ENCODE measurements around the gene KREMEN1. TPM values are rescaled to one million over a fixed set of nuclear protein-coding genes. Genes with fewer than 3 reads are reported as not detected.

The KREMEN1 gene
- total and polyA plus RNA-seq, 12 donors, result 4.3 to 58.7 (median 27.8) TPM

- intact Hi-C loops (cut with DNase I), result no loop called here
- no peak overlapping the region for H3K4me3 ChIP-seq
- DNase-seq, result no peak
- no peak overlapping the region for H3K27ac ChIP-seq
- TF ChIP-seq POLR2A (IDR thresholded peaks at IDR 0.05), result no peak
- TF ChIP-seq, protein P1, sequence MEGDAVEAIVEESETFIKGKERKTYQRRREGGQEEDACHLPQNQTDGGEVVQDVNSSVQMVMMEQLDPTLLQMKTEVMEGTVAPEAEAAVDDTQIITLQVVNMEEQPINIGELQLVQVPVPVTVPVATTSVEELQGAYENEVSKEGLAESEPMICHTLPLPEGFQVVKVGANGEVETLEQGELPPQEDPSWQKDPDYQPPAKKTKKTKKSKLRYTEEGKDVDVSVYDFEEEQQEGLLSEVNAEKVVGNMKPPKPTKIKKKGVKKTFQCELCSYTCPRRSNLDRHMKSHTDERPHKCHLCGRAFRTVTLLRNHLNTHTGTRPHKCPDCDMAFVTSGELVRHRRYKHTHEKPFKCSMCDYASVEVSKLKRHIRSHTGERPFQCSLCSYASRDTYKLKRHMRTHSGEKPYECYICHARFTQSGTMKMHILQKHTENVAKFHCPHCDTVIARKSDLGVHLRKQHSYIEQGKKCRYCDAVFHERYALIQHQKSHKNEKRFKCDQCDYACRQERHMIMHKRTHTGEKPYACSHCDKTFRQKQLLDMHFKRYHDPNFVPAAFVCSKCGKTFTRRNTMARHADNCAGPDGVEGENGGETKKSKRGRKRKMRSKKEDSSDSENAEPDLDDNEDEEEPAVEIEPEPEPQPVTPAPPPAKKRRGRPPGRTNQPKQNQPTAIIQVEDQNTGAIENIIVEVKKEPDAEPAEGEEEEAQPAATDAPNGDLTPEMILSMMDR (IDR thresholded peaks at IDR 0.05), result no peak
- peaks cover 12 to 20% of the 10 kb centered on the region in 2 donors for H3K4me1 ChIP-seq (replicated peaks in 1 of 2)
- H3K27me3 ChIP-seq, result no peaks in the 10 kb centered on the region
- H3K9me3 ChIP-seq (replicated peaks in 1 of 3), result no peaks in the 10 kb centered on the region
- WGBS, 4 donors, result 82 to 89% (median 86%) methylated on average over 13 of the region's 13 CpGs
- H3K36me3 ChIP-seq (replicated peaks in 1 of 2), result no peaks in the 10 kb centered on the region
Measured at GRCh38 chr22:29096736-29097669, 24.2 kb downstream of the KREMEN1 start.

- H3K9me3 ChIP-seq (replicated peaks in 1 of 3), result no peaks in the 10 kb centered on the region
- 93 to 97% (median 95%) methylated on average over 2 of the region's 2 CpGs for WGBS, 4 donors
- intact Hi-C loops (cut with DNase I), result no loop called here
- no peak for DNase-seq
- no peaks in the 10 kb centered on the region for H3K27me3 ChIP-seq
- no peak overlapping the region for H3K27ac ChIP-seq
- H3K4me3 ChIP-seq, result no peak overlapping the region
- H3K36me3 ChIP-seq (replicated peaks in 1 of 2), result no peaks in the 10 kb centered on the region
- peaks cover 2 to 8% of the 10 kb centered on the region in 2 donors for H3K4me1 ChIP-seq (replicated peaks in 1 of 2)
- TF ChIP-seq POLR2A (IDR thresholded peaks at IDR 0.05), result no peak
- TF ChIP-seq, protein P1 (IDR thresholded peaks at IDR 0.05), result no peak
Measured at GRCh38 chr22:29098296-29098695, 25.5 kb downstream of the KREMEN1 start.

- Histone ChIP-seq H3K9me3 (replicated peaks in 1 of 3) (no peaks in the 10 kb centered on the region), H3K27me3 (no peaks in the 10 kb centered on the region), H3K4me1 (replicated peaks in 1 of 2) (peaks cover 0 to 7% of the 10 kb centered on the region in 2 donors), H3K4me3 (no peak overlapping the region), H3K36me3 (replicated peaks in 1 of 2) (no peaks in the 10 kb centered on the region), H3K27ac (no peak overlapping the region)
- DNase-seq, result no peak
- 92 to 99% (median 95%) methylated on average over 2 of the region's 2 CpGs for WGBS, 4 donors
- TF ChIP-seq, protein P1 (IDR thresholded peaks at IDR 0.05), result no peak
- intact Hi-C loops (cut with DNase I), result no loop called here
Measured at GRCh38 chr22:29102300-29102699, 29.5 kb downstream of the KREMEN1 start.

- no peaks in the 10 kb centered on the region for H3K27me3 ChIP-seq
- H3K27ac ChIP-seq, result no peak overlapping the region
- TF ChIP-seq POLR2A (IDR thresholded peaks at IDR 0.05), result no peak
- TF ChIP-seq, protein P1 (IDR thresholded peaks at IDR 0.05), result no peak
- intact Hi-C loops (cut with DNase I), result no loop called here
- H3K9me3 ChIP-seq (replicated peaks in 1 of 3), result no peaks in the 10 kb centered on the region
- 73 to 95% (median 87%) methylated on average over 1 of the region's 1 CpG for WGBS, 4 donors
- H3K36me3 ChIP-seq (replicated peaks in 1 of 2), result no peaks in the 10 kb centered on the region
- DNase-seq, result no peak
- peaks cover 0 to 7% of the 10 kb centered on the region in 2 donors for H3K4me1 ChIP-seq (replicated peaks in 1 of 2)
- no peak overlapping the region for H3K4me3 ChIP-seq
Measured at GRCh38 chr22:29103121-29103520, 30.3 kb downstream of the KREMEN1 start.
